Uterus (tissue), 2 donors: ENCODE data around the gene MACROD1.

Experiments
- POLR2A ChIP-seq, 2 donors: fragments of 450-650 bp; IDR thresholded peaks; one replicate each; pipeline ENCODE4 v1.6.1; 2016; ENCODE audit warnings: antibody characterized with exemption in 2 of 2, mild to moderate bottlenecking in 1 of 2, moderate library complexity in 1 of 2
- TF ChIP-seq, protein P1 (sequence below), 4 experiments: fragments of 200-600 bp in 2 of 4; fragments of 450-650 bp in 2 of 4; sonication (generic) in 2 of 4; IDR thresholded peaks; one replicate each; pipeline ENCODE4 v1.5.1; 2016 to 2019; ENCODE audit warnings: antibody characterized with exemption in 4 of 4, mild to moderate bottlenecking in 2 of 4, moderate library complexity in 1 of 4

DNA sequence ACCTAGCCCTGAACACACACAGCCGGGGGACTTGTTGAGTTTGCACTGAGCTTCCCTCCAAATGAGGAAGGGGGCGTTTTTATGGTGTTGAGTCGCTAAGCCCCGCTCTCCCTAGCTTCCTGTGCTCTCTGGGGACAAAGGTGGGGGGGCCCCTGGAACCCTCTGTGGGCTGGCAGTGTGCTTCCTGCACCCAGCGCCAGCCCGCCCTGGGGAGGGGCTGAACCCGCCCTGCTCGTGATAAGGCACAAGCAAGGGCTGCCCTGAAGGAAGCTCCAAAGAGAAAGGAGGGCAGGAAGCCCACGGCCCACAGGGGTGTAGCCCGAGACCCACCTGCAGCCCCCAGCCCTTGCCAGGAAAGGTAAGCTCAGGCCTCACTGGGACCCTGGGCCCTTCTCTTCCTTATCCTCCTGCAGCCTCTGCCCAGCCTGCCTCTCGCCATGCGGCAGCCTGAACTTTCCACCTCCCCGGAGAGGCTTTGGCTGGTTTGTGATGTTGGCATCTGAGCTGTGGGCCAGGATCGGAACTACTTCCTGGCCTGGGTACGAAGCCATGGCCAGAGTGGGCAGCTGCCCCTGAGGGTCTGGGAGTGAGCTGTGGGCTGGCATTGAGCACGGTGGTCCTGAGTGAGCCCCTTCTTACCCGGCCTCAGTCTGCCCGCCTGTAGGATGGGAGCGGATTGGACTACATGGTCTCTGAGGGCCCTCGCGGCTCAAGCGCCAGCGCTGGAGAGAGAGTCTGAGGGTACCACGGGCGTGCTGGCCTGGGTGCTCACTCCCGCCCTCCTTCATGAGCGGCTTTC lies 40.7 kb upstream of the MACROD1 start, which contains the start of gene FERMT3:
- TF ChIP-seq POLR2A (IDR thresholded peaks at IDR 0.05), result no peak
- TF ChIP-seq, protein P1, sequence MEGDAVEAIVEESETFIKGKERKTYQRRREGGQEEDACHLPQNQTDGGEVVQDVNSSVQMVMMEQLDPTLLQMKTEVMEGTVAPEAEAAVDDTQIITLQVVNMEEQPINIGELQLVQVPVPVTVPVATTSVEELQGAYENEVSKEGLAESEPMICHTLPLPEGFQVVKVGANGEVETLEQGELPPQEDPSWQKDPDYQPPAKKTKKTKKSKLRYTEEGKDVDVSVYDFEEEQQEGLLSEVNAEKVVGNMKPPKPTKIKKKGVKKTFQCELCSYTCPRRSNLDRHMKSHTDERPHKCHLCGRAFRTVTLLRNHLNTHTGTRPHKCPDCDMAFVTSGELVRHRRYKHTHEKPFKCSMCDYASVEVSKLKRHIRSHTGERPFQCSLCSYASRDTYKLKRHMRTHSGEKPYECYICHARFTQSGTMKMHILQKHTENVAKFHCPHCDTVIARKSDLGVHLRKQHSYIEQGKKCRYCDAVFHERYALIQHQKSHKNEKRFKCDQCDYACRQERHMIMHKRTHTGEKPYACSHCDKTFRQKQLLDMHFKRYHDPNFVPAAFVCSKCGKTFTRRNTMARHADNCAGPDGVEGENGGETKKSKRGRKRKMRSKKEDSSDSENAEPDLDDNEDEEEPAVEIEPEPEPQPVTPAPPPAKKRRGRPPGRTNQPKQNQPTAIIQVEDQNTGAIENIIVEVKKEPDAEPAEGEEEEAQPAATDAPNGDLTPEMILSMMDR (IDR thresholded peaks at IDR 0.05), result no peak
